ENCODE measurements around the gene UTS2.

UTS2 gene

GRCh38 chr1:7824701-7825100 lies 28.2 kb downstream of the UTS2 start:
- no peak for DNase-seq (ENCODE audit: extremely low spot score, insufficient read length, low read depth)
- no peak for FAIRE-seq

DNA sequence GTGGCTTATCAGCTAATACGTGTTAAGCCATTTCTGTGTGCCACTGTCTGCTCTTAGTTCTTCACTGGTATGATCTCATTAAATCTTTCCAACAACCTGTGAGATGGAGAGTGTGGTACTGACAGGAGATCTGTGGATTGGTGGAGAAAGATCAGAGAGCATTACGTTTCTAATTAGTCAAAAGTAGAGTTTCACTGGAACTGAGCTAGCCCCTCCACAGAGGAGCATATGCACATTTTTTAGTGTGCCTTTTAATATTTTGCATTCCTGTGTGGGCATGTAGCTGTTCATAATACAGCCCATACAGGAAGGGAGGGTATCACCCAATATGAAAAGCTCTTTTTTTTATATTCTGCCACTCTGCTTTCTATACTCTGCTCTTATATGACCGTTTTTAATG lies 31.6 kb downstream of the UTS2 start:
- FAIRE-seq: no peak

GRCh38 chr1:7813677-7814373 lies 39.0 kb downstream of the UTS2 start:
- no peak for FAIRE-seq
- no peak for DNase-seq (ENCODE audit: extremely low spot score, insufficient read length, low read depth)

More for the DNA sequence above, 31.6 kb downstream of the UTS2 start:
- no peak for DNase-seq (ENCODE audit: extremely low spot score, insufficient read length, low read depth)

DNA sequence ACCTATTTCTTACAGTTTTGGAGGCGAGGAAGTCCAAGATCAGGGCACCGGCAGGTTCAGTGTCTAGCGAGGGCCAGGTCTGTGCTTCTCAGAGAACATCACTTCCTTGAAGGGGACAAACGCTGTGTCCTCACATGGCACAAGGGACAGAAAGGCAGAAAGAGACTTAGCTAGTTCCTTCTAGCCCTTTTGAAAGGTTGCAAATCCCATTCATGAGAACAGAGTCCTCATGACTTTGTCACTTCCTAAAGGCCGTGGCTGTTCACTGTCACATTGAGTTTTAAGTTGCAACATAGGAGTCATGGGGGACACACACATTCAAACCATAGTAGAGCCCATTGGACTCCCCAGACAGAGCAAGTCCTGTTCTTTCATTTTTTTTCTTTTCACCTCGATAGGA lies 41.4 kb downstream of the UTS2 start:
- FAIRE-seq (no peak), DNase-seq (ENCODE audit: extremely low spot score, insufficient read length, low read depth) (no peak)

- no peak for DNase-seq (ENCODE audit: extremely low spot score, insufficient read length, low read depth)
- no peak for FAIRE-seq
Measured at GRCh38 chr1:7810395-7810794, 42.5 kb downstream of the UTS2 start.

DNA sequence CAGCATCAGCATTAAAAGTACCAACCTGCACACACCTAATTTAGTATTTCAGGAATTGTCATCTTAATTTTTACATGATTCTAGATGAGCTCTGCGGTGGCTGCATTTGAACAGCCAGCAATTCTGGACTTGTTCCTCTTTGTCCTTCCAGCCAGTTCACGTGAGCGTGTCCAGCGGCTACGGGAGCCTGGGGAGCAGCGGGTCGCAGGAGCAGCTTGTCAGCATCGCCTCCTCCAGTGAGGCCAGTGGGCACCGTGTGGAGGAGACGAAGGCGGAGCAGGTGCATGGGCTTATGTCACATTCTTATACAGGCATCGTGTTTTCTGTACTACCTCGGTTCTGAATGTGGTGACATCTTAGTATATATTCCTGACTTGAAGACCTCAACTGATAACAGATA lies 43.1 kb downstream of the UTS2 start:
- no peak for DNase-seq (ENCODE audit: extremely low spot score, insufficient read length, low read depth)
- FAIRE-seq: no peak

- DNase-seq (ENCODE audit: extremely low spot score, insufficient read length, low read depth) (no peak), FAIRE-seq (peak; percentile 35)
Measured at GRCh38 chr1:7808253-7808844, 44.5 kb downstream of the UTS2 start.

GRCh38 chr1:7805460-7805859 lies 47.4 kb downstream of the UTS2 start:
- DNase-seq (ENCODE audit: extremely low spot score, insufficient read length, low read depth): no peak
- FAIRE-seq: no peak
